22Rv1 (cell line): Measurements from ENCODE around the gene CHST13.

Source experiments
- ZFX ChIP-seq: fragments of 450-650 bp; IDR thresholded peaks from 2 replicates; pipeline ENCODE4 v1.6.1; 2017; ENCODE audit warnings: antibody characterized with exemption, borderline replicate concordance
- TF ChIP-seq, protein P1 (sequence below): fragments of 450-650 bp; IDR thresholded peaks from 2 replicates; pipeline ENCODE4 v1.5.1; 2017; ENCODE audit warnings: mild to moderate bottlenecking

DNA sequence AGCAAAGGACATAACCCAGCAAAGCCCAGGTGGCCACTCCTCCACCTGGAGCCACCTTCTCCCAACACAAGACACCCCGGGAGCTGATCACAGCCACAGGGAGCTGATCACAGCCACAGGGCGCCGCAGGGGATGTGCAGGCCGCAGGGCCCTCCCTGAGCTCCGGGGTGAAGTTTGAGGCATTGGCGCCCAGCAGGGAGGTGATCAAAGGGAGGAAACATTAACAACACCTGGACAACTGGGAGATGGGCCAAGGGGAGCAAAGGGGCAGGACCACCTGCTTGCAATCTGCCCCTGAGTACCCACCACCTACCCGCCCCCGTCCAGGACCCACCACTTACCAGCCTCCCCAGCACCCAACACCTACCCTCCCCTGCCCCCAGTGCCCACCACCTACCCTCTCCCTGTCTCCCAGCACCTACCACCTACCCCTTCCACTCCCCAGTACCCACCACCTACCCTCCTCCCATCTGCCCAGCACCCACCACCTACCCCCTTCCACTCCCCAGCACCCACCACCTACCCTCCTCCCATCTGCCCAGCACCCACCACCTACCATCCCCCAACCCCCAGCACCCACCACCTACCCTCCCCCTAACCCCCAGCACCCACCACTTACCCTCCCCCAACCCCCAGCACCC is 8.8 kb upstream of the CHST13 start:
- TF ChIP-seq, protein P1, sequence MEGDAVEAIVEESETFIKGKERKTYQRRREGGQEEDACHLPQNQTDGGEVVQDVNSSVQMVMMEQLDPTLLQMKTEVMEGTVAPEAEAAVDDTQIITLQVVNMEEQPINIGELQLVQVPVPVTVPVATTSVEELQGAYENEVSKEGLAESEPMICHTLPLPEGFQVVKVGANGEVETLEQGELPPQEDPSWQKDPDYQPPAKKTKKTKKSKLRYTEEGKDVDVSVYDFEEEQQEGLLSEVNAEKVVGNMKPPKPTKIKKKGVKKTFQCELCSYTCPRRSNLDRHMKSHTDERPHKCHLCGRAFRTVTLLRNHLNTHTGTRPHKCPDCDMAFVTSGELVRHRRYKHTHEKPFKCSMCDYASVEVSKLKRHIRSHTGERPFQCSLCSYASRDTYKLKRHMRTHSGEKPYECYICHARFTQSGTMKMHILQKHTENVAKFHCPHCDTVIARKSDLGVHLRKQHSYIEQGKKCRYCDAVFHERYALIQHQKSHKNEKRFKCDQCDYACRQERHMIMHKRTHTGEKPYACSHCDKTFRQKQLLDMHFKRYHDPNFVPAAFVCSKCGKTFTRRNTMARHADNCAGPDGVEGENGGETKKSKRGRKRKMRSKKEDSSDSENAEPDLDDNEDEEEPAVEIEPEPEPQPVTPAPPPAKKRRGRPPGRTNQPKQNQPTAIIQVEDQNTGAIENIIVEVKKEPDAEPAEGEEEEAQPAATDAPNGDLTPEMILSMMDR: no peak
- TF ChIP-seq ZFX: no peak
